ENCODE results near the gene NOP9. TPM values are rescaled to one million over a fixed set of nuclear protein-coding genes. Genes with fewer than 3 reads are reported as not detected.
"Not testable (repeated sequence)": the region's sequence is repeated elsewhere in the genome, so short reads cannot be mapped to it uniquely, and the experiment has no call there.

Gene NOP9
- total RNA-seq, 1 experiment from 2014 or later = 16.6 TPM

GRCh38 chr14:24342889-24343288 lies 43.2 kb downstream of the NOP9 start:
- DNase-seq (ENCODE audit: extremely low read depth, low read depth) = no peak

- no peak for DNase-seq (ENCODE audit: extremely low read depth, low read depth)
These were observed 44.4 kb downstream of the NOP9 start for GRCh38 chr14:24343795-24344660.

GRCh38 chr14:24347134-24347533 lies 47.5 kb downstream of the NOP9 start:
- no peak for DNase-seq (ENCODE audit: extremely low read depth, low read depth)

- no peak for DNase-seq (ENCODE audit: extremely low read depth, low read depth)
These were observed 48.5 kb downstream of the NOP9 start for GRCh38 chr14:24348186-24348585.

- no peak for DNase-seq (ENCODE audit: extremely low read depth, low read depth)
These were observed 50.1 kb downstream of the NOP9 start for GRCh38 chr14:24349742-24350141.

GRCh38 chr14:24351517-24351916 lies 51.9 kb downstream of the NOP9 start:
- no peak for DNase-seq (ENCODE audit: extremely low read depth, low read depth)

- DNase-seq (ENCODE audit: extremely low read depth, low read depth) = no peak
These were observed 54.2 kb downstream of the NOP9 start for GRCh38 chr14:24353559-24354481.

GRCh38 chr14:24354482-24354825 lies 54.8 kb downstream of the NOP9 start:
- DNase-seq (ENCODE audit: extremely low read depth, low read depth) = not testable (repeated sequence)

- DNase-seq (ENCODE audit: extremely low read depth, low read depth) = no peak
These were observed 55.4 kb downstream of the NOP9 start for GRCh38 chr14:24355009-24355408.

GRCh38 chr14:24356208-24356607 lies 56.6 kb downstream of the NOP9 start:
- no peak for DNase-seq (ENCODE audit: extremely low read depth, low read depth)

Small RNA genes within 50 kb of the gene (small RNA-seq; reads per million reads assigned to genes)
- gene RF00026 = 0 reads per million in 2 experiments

Other genes with a start within 250 kb of the NOP9 start
- 1.1 and 1.7 TPM in 2 replicates for gene CARMIL3, start 247.8 kb upstream of the NOP9 start, total RNA-seq (2014; rRNA removed; shearing (Covaris generic))
- not detected in 2 replicates for gene CPNE6, start 228.3 kb upstream of the NOP9 start, total RNA-seq (2014; rRNA removed; shearing (Covaris generic))
- gene PCK2, start 205.5 kb upstream of the NOP9 start, total RNA-seq (2014; rRNA removed; shearing (Covaris generic)) = 35.8 and 40.8 TPM in 2 replicates
- 49.6 and 54.1 TPM in 2 replicates for gene DCAF11, start 185.1 kb upstream of the NOP9 start, total RNA-seq (2014; rRNA removed; shearing (Covaris generic))
- 1.4 and 1.6 TPM in 2 replicates for gene NRL, start 184.9 kb upstream of the NOP9 start, total RNA-seq (2014; rRNA removed; shearing (Covaris generic))
- gene FITM1, start 169.2 kb upstream of the NOP9 start, total RNA-seq (2014; rRNA removed; shearing (Covaris generic)) = 0.45 and 0.84 TPM in 2 replicates
- 160 and 177 TPM in 2 replicates for gene PSME1, start 163.7 kb upstream of the NOP9 start, total RNA-seq (2014; rRNA removed; shearing (Covaris generic))
- 29.6 and 33.5 TPM in 2 replicates for gene EMC9, start 158.3 kb upstream of the NOP9 start, total RNA-seq (2014; rRNA removed; shearing (Covaris generic))
- 204 and 205 TPM in 2 replicates for gene PSME2, start 153.2 kb upstream of the NOP9 start, total RNA-seq (2014; rRNA removed; shearing (Covaris generic))
- gene RNF31, start 152.4 kb upstream of the NOP9 start, total RNA-seq (2014; rRNA removed; shearing (Covaris generic)) = 32.0 and 35.1 TPM in 2 replicates
- gene IRF9, start 138.6 kb upstream of the NOP9 start, total RNA-seq (2014; rRNA removed; shearing (Covaris generic)) = 14.9 and 16.8 TPM in 2 replicates
- 1.4 and 4.6 TPM in 2 replicates for gene REC8, start 127.8 kb upstream of the NOP9 start, total RNA-seq (2014; rRNA removed; shearing (Covaris generic))
- 38.9 and 48.8 TPM in 2 replicates for gene IPO4, start 111.0 kb upstream of the NOP9 start, total RNA-seq (2014; rRNA removed; shearing (Covaris generic))
- 61.4 and 63.5 TPM in 2 replicates for gene TM9SF1, start 104.4 kb upstream of the NOP9 start, total RNA-seq (2014; rRNA removed; shearing (Covaris generic))
- gene TSSK4, start 94.2 kb upstream of the NOP9 start, total RNA-seq (2014; rRNA removed; shearing (Covaris generic)) = 0.20 TPM in 1 of 2 replicates, not detected in the other
- 51.2 and 82.4 TPM in 2 replicates for gene CHMP4A, start 86.4 kb upstream of the NOP9 start, total RNA-seq (2014; rRNA removed; shearing (Covaris generic))
- 15.0 and 20.2 TPM in 2 replicates for gene MDP1, start 83.8 kb upstream of the NOP9 start, total RNA-seq (2014; rRNA removed; shearing (Covaris generic))
- gene NEDD8, start 67.5 kb upstream of the NOP9 start, total RNA-seq (2014; rRNA removed; shearing (Covaris generic)) = 207 and 223 TPM in 2 replicates
- 88.7 and 89.5 TPM in 2 replicates for gene GMPR2, start 66.9 kb upstream of the NOP9 start, total RNA-seq (2014; rRNA removed; shearing (Covaris generic))
- gene TINF2, start 57.2 kb upstream of the NOP9 start, total RNA-seq (2014; rRNA removed; shearing (Covaris generic)) = 46.9 and 48.7 TPM in 2 replicates
- gene TGM1, start 36.7 kb upstream of the NOP9 start, total RNA-seq (2014; rRNA removed; shearing (Covaris generic)) = 5.2 TPM in 2 replicates
- gene RABGGTA, start 28.3 kb upstream of the NOP9 start, total RNA-seq (2014; rRNA removed; shearing (Covaris generic)) = 32.2 and 34.2 TPM in 2 replicates
- gene DHRS1, start 70 bp upstream of the NOP9 start, total RNA-seq (2014; rRNA removed; shearing (Covaris generic)) = 8.5 and 9.6 TPM in 2 replicates
- not detected in 2 replicates for gene CIDEB, start 8.1 kb downstream of the NOP9 start, total RNA-seq (2014; rRNA removed; shearing (Covaris generic))
- gene LTB4R2, start 10.3 kb downstream of the NOP9 start, total RNA-seq (2014; rRNA removed; shearing (Covaris generic)) = 7.7 and 8.6 TPM in 2 replicates
- 11.1 and 13.4 TPM in 2 replicates for gene LTB4R, start 11.7 kb downstream of the NOP9 start, total RNA-seq (2014; rRNA removed; shearing (Covaris generic))
- 0.40 TPM in 1 of 2 replicates, not detected in the other for gene ADCY4, start 35.2 kb downstream of the NOP9 start, total RNA-seq (2014; rRNA removed; shearing (Covaris generic))
- not detected in 2 replicates for gene RIPK3, start 40.1 kb downstream of the NOP9 start, total RNA-seq (2014; rRNA removed; shearing (Covaris generic))
- gene NFATC4, start 68.3 kb downstream of the NOP9 start, total RNA-seq (2014; rRNA removed; shearing (Covaris generic)) = 17.7 and 23.6 TPM in 2 replicates
- 0.12 and 0.17 TPM in 2 replicates for gene NYNRIN, start 99.2 kb downstream of the NOP9 start, total RNA-seq (2014; rRNA removed; shearing (Covaris generic))
- gene CBLN3, start 129.8 kb downstream of the NOP9 start, total RNA-seq (2014; rRNA removed; shearing (Covaris generic)) = 1.1 and 1.2 TPM in 2 replicates
- gene KHNYN, start 130.1 kb downstream of the NOP9 start, total RNA-seq (2014; rRNA removed; shearing (Covaris generic)) = 51.1 and 58.3 TPM in 2 replicates
- gene SDR39U1, start 142.9 kb downstream of the NOP9 start, total RNA-seq (2014; rRNA removed; shearing (Covaris generic)) = 22.6 and 24.7 TPM in 2 replicates
- not detected in 2 replicates for gene CMA1, start 208.4 kb downstream of the NOP9 start, total RNA-seq (2014; rRNA removed; shearing (Covaris generic))

Measured in NCI-H460 (cell line).